ENCODE results near the gene CGNL1. TPM values are rescaled to one million over a fixed set of nuclear protein-coding genes. Genes with fewer than 3 reads are reported as not detected.

CGNL1 gene
- total and polyA plus RNA-seq, 10 of the 15 experiments (the other 5 are each of a cell fraction or from before 2014, with no cell fraction given): under 0.01 to 0.27 (median 0.04) TPM; not detected in 3

- ATAC-seq: no peak; the same call in 1 of the 3 replicates
- CTCF ChIA-PET: no interaction called here
Measured at GRCh38 chr15:57376696-57377477, 582 bp downstream of the CGNL1 start.

More at GRCh38 chr15:57376696-57377477, 582 bp downstream of the CGNL1 start:
- DNase-seq (ENCODE audit: low read depth, low spot score): no peak
- SMC1A ChIA-PET (ENCODE audit: uncharacterized antibody, unreplicated experiment): no interaction called here
- 23% methylated on average over 35 of the region's 48 CpGs for WGBS (ENCODE audit: insufficient coverage, insufficient replicate concordance, low lambda C conversion rate, missing lambda C conversion rate)
- no peaks in the 10 kb centered on the region for H3K36me3 ChIP-seq (ENCODE audit: control insufficient read depth in 2 of 2, insufficient read depth in 2 of 2, low read length in 1 of 2)
- no peaks in the 10 kb centered on the region for H3K4me1 ChIP-seq (ENCODE audit: control insufficient read depth, insufficient read depth, low read length)
- no peak overlapping the region for H2AFZ ChIP-seq (ENCODE audit: control insufficient read depth, low read depth, low read length)
- no peak overlapping the region; the same call in 1 of the 2 replicates for H3K4me2 ChIP-seq (ENCODE audit: control insufficient read depth, insufficient read depth)
- RAD21 ChIA-PET (ENCODE audit: unreplicated experiment): no interaction called here
- H3K27ac ChIP-seq (ENCODE audit: control insufficient read depth, insufficient read depth): no peak overlapping the region
- intact Hi-C loops (cut with micrococcal nuclease; ENCODE audit: unreplicated experiment) (no loop called here), in situ Hi-C loops (cut with MboI) (no loop called here)
- H3K9ac ChIP-seq (ENCODE audit: control insufficient read depth, insufficient read depth, low read length): no peak overlapping the region
- POLR2A ChIA-PET: no interaction called here
- H3K9me3 ChIP-seq (replicated peaks; ENCODE audit: control insufficient read depth, insufficient read depth, low read length): no peaks in the 10 kb centered on the region
- BruUV-seq (replicated peaks): no TSS peak
- H3K4me3 ChIP-seq: no peak overlapping the region
- peaks cover 3 to 11% of the 10 kb centered on the region in 2 experiments for H3K27me3 ChIP-seq (replicated peaks in 1 of 2; ENCODE audit: control insufficient read depth in 2 of 2, insufficient read depth in 2 of 2, low read length in 1 of 2)
- TF ChIP-seq NFIC (IDR thresholded peaks at IDR 0.05; ENCODE audit: low read depth, low read length): no peak
- no peak for TF ChIP-seq ZNF207 (IDR thresholded peaks at IDR 0.05; ENCODE audit: borderline replicate concordance)
- TF ChIP-seq ETV6 (conservative IDR thresholded peaks at IDR 0.05 in 1 of 2, IDR thresholded peaks at IDR 0.05 in 1 of 2; ENCODE audit: borderline replicate concordance in 1 of 2, low read depth in 1 of 2): no peak
- no peak for TF ChIP-seq SKIL (IDR thresholded peaks at IDR 0.05; ENCODE audit: low read depth, poor library complexity, severe bottlenecking)
- no peak for TF ChIP-seq ZSCAN29 (IDR thresholded peaks at IDR 0.05)
- TF ChIP-seq ZNF217 (IDR thresholded peaks at IDR 0.05): no peak
- no peak for TF ChIP-seq SUZ12 (IDR thresholded peaks at IDR 0.05; ENCODE audit: unreplicated experiment)
- no peak for TF ChIP-seq RAD21 (IDR thresholded peaks at IDR 0.05; ENCODE audit: insufficient read depth, low read depth, low read length)
- no peak for TF ChIP-seq E2F8 (IDR thresholded peaks at IDR 0.05; ENCODE audit: low read depth, partially characterized antibody)
- TF ChIP-seq ATF2 (IDR thresholded peaks at IDR 0.05; ENCODE audit: low read length): no peak
- no peak for TF ChIP-seq BCLAF1 (IDR thresholded peaks at IDR 0.05)
- FAIRE-seq: no peak
- no peaks in the 10 kb centered on the region for H3K79me2 ChIP-seq (ENCODE audit: control insufficient read depth, insufficient read depth, low read length)
- H4K20me1 ChIP-seq (ENCODE audit: control insufficient read depth, insufficient read depth): no peaks in the 10 kb centered on the region

Measured in GM12878 (cell line).